Glutamatergic neuron (in vitro differentiated cells): ENCODE data around the gene ELFN2. TPM values are rescaled to one million over a fixed set of nuclear protein-coding genes. Genes with fewer than 3 reads are reported as not detected.
A peak's percentile ranks its signal among the peaks of the same experiment; 100 is the strongest.

Experiments
- DNase-seq: peaks from one replicate; pipeline ENCODE4 v3.0.0; 2022
- H3K27ac Mint-ChIP-seq: one replicate; pipeline ENCODE4 v1.8.0; 2020; ENCODE audit warnings: mild to moderate bottlenecking, mixed read lengths, inconsistent platforms; ENCODE audit not compliant: unreplicated experiment
- H3K27me3 Mint-ChIP-seq: one replicate; pipeline ENCODE4 v1.8.0; 2020; ENCODE audit warnings: mild to moderate bottlenecking, moderate library complexity, mixed read lengths, inconsistent platforms; ENCODE audit not compliant: unreplicated experiment
- H3K36me3 Mint-ChIP-seq: one replicate; pipeline ENCODE4 v1.8.0; 2020; ENCODE audit warnings: mild to moderate bottlenecking, mixed read lengths, inconsistent platforms; ENCODE audit not compliant: unreplicated experiment
- H3K4me1 Mint-ChIP-seq: one replicate; pipeline ENCODE4 v1.8.0; 2020; ENCODE audit warnings: mild to moderate bottlenecking, low read depth, mixed read lengths, inconsistent platforms; ENCODE audit not compliant: unreplicated experiment
- H3K4me3 Mint-ChIP-seq: one replicate; pipeline ENCODE4 v1.8.0; 2020; ENCODE audit warnings: mild to moderate bottlenecking, mixed read lengths, inconsistent platforms; ENCODE audit not compliant: unreplicated experiment
- H3K9me3 Mint-ChIP-seq: one replicate; pipeline ENCODE4 v1.8.0; 2020; ENCODE audit warnings: mild to moderate bottlenecking, moderate library complexity, mixed read lengths, inconsistent platforms; ENCODE audit not compliant: unreplicated experiment
- CTCF ChIP-seq: fragments of 200-600 bp; sonication (generic); IDR thresholded peaks from one replicate; pipeline ENCODE4 v1.5.0; 2021; ENCODE audit not compliant: partially characterized antibody, unreplicated experiment
- long read RNA-seq: library from polyadenylated mRNA; unstranded; transcript quantifications from one replicate; pipeline ENCODE4 v2.0.0, GENCODE V29; 2020; ENCODE audit not compliant: unreplicated experiment
- total RNA-seq: library from RNA; stranded (reverse); fragmentation: NEBNext Ultra II Directional; extraction: Animal tissue kit (Norgen Biotek cat#: 25700); gene quantifications from one replicate; pipeline ENCODE4 v1.2.1, GENCODE V29; 2021; ENCODE audit not compliant: unreplicated experiment

Gene ELFN2
- total RNA-seq = 7.3 TPM
- long read RNA-seq = 0 reads

- DNase-seq = peak; percentile 57
- peaks cover 19% of the 10 kb centered on the region for H3K27me3 Mint-ChIP-seq
Measured at GRCh38 chr22:37427135-37427710, at the start of gene ELFN2. TSS of gene ELFN2 (minus strand) at chr22:37427479. CDS start at chr22:37375534, 51,945 bp downstream.

GRCh38 chr22:37476389-37477329 lies 49.4 kb upstream of the ELFN2 start:
- Mint-ChIP-seq H3K4me3 (no peak overlapping the region), H3K4me1 (peaks cover 15% of the 10 kb centered on the region), H3K9me3 (peaks cover 1% of the 10 kb centered on the region), H3K27me3 (peaks cover 3% of the 10 kb centered on the region), H3K36me3 (no peaks in the 10 kb centered on the region), H3K27ac (no peak overlapping the region)
- no peak for DNase-seq
- no peak for TF ChIP-seq CTCF

More at GRCh38 chr22:37427135-37427710, at the start of gene ELFN2:
- no peak for TF ChIP-seq CTCF
- H3K9me3 Mint-ChIP-seq = peaks cover 16% of the 10 kb centered on the region
- H3K4me1 Mint-ChIP-seq = peaks cover 34% of the 10 kb centered on the region
- H3K4me3 Mint-ChIP-seq = peak within 1 kb of the TSS; percentile 70
- H3K36me3 Mint-ChIP-seq = no peaks in the 10 kb centered on the region
- peak within 1 kb of the TSS; percentile 9 for H3K27ac Mint-ChIP-seq

GRCh38 chr22:37474447-37475090 lies 47.3 kb upstream of the ELFN2 start:
- Mint-ChIP-seq H3K9me3 (peaks cover 1% of the 10 kb centered on the region), H3K4me1 (peaks cover 13% of the 10 kb centered on the region), H3K27ac (no peak overlapping the region), H3K36me3 (no peaks in the 10 kb centered on the region), H3K27me3 (no peaks in the 10 kb centered on the region), H3K4me3 (no peak overlapping the region)
- TF ChIP-seq CTCF = no peak
- DNase-seq = no peak

- TF ChIP-seq CTCF = no peak
- Mint-ChIP-seq H3K4me3 (no peak overlapping the region), H3K36me3 (no peaks in the 10 kb centered on the region), H3K4me1 (peaks cover 13% of the 10 kb centered on the region), H3K27me3 (peaks cover 2% of the 10 kb centered on the region), H3K27ac (no peak overlapping the region), H3K9me3 (peaks cover 4% of the 10 kb centered on the region)
- no peak for DNase-seq
Measured at GRCh38 chr22:37473437-37473946, 46.2 kb upstream of the ELFN2 start.
